Ramos (cell line): ENCODE measurements around the gene RASA3.
"Not testable (repeated sequence)": the region's sequence is repeated elsewhere in the genome, so short reads cannot be mapped to it uniquely, and the experiment has no call there.

Experiments used
- in situ Hi-C: fragments of 300-500 bp; cut with MboI; formaldehyde crosslinking; loops from one replicate; pipeline ENCODE4 v1.14.3; 2022; ENCODE audit warnings: low sequenced_read_pairs; ENCODE audit not compliant: unreplicated experiment

Gene RASA3

DNA sequence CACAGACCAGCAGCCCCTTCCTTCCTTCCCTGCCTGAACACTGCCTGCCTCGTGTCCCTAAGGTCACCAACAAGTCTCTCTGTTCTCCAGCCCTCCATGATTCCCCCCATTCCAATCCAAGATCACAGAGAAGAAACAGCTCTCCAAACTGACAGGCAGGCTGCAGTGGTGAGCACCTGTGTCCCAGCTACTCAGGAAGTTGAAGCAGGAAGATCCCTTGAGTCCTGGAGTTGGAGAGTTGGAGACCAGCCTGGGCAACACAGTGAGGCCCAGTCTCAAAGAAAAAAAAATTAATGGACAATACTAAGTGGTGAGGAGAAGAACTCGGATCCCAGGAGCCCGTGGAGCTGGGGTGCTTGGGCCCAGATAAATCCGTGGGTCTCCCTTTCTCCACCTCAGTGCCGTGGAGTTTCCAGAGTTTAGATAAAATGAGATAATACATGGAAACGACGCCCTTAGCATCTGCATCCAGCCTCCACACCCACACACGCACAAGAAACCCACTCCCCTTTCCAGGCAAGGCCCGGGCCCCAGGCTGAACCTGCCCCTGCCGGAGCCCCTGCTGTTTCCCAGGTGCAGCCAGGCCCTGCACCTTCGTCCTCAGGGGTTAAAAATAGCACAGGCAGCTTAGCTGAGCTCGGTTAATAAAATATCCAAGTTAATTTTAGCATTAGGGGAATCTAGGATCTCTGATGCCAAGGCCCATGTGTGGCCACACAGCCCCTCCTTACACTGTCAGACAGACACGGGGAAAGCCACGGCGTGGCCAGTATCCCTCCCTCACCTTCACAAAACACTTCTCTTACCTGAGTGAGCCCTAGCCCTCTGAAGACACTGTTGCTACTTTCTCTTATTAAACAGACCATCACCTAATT lies 4.7 kb downstream of the RASA3 start:
- in situ Hi-C loops = no loop called here

DNA sequence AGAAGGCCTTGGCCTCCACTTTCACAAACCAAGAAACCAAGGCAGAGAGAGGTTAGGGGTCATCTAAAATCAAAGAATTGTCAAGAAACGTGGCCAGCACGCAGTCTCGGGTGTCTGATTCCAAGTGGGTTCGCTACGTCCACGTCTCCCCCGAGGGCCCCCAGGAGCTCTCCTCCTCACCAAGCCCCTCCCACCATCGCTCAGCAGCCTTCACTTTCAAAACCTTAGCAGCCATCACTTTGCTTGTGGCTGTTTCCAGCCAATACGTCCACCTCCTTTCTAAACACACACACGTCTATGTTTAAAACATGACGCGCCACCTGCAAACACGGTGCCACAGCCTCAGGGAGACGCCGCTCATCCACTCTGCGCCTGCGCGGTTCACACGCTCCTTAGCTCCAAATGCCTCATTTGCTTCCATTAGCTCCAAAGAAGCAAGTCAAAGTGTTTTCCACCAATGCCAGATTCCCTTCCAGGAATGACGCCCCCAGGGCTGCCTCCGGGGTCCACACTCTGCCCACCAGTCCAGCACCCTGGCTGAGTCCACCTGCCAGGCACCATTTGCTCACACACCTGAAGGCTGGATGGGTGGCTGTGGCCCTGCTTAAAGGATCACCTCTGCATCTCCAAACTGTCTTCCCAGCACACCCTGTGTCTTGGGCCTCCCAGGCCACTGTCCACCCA lies 5.5 kb downstream of the RASA3 start:
- in situ Hi-C loops = no loop called here

DNA sequence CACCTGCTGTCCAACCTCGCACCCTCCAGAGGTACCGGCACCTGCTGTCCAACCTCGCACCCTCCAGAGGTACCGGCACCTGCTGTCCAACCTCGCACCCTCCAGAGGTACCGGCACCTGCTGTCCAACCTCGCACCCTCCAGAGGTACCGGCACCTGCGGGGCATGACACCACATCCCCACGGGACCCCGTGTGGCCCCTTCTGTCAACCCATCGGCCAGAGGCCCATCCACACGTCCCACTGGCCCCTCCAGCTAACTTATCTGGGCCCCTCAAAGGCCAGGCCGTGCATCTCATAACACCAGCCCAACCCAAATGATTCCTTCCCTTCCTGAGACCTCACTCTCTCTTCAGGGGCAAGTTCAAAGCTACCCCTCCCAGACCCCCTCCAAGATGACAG lies 6.3 kb downstream of the RASA3 start:
- in situ Hi-C loops = not testable (repeated sequence)

DNA sequence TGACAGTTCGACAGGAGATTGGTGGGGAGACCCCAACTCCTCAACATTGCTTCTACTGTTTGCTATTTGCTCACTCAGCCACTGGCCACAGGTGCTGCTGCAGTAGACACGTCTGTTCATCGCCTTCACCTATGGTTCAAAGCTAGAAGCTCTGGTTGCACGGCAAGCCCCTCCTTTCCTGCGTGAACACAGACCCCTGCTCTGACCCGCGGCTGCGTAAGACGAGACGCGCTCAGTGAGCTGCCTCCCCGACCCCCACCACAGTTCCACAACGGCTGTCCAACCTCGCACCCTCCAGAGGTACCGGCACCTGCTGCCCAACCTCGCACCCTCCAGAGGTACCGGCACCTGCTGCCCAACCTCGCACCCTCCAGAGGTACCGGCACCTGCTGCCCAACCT lies 6.8 kb downstream of the RASA3 start:
- in situ Hi-C loops = no loop called here

DNA sequence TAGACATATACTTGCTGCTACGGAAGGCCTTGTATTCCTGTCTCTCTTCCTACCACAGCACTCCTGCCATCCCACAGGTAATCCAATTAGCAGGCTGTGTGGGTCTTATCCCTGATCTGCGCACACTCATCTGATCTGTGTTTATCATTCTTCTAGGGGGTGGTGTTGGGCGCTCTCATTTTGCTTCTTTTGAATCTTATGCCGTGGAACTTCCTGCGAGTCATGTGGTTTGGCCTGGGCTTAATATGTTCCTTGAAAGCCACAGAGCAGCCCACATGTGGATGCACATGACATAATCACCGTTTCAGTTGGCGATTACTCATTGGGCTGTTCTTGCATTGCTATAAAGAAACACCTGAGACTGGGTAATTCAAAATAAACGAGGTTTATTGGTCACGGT lies 7.5 kb downstream of the RASA3 start:
- in situ Hi-C loops = no loop called here

DNA sequence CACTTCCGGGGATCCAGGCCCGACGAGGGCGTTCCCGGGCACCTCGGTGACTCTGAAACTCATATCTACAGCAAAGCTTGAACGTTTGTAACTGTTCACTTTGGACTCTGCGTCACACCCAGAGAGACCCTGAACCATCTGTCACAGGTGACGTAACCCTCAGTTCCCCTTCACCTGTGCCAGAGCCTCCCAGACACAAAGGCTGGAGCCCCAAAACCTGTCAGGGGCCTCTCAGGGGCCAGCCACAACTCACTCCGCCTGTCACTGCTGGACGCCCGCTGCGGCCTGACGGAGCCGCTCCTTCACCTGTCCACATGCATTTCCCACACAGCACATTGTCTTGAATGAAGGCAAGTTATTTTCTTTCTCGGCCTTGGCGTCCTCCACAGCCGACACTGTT lies 8.0 kb downstream of the RASA3 start:
- in situ Hi-C loops = no loop called here

DNA sequence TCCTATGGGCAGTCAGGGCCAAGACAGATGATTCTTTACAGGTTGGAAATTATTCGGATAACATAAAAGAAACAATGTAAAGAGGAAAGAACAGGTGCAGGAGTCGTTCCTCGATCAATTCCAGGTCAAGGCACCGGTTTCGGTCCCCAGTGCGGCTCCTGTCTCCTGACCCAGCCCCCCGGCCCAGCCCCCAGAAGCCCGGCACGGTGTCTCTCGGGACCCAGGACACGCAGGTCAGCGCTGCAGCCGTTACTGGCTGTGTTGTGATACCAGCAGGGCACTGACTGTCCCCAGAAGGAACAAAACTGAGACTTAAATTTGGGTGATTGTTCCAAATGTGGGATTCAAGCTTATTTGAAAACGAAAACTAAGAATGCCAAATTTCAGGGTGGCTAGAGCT lies 8.5 kb downstream of the RASA3 start:
- in situ Hi-C loops = no loop called here

DNA sequence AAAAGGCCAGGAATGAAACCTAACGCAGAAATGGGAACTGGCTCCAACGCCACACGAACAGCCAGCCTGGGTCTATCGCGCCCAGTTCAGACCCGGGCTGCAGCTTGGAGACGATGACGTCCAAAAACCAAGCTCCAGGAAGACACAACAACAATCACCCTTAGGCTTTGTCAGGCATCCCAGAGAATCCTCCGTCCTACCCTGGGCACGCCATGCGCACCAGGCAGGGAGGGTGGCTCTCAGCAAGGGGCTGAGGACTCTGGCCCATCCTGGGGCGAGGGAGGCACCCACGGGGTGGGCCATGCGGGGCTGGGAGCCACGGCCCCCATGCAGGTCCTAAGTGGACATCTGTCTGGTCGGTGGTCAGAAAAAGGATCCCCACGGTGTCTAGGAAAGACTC lies 9.0 kb downstream of the RASA3 start:
- in situ Hi-C loops = no loop called here

DNA sequence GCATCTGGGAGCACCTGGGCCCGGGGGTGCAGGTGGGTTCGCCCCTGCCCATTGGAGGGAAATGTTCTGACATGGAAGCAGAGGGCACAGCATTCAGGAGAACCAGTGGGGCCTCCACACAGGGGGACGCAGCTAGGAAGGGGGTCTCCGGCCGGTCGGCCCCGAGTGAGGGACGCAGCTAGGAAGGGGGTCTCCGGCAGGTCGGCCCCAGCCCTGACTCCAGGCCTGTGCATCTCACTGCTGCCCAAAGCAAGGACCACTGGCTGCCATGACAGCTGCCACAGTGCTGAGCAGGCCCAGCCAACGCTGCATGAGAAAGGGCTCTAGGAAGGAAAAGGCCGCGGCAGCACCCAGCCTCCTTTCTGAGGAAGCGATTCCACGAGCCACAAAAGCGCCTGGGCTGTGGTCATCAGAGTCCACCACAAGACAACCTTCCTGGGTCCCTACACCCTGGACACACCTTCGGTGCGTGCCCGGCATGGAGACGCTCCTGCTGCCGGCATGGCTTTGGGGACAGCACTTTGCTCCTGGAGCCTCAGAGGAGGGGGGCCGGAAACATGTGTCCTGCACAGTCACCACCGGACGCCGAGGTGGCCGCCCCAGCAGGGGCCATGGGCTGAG lies 9.7 kb downstream of the RASA3 start:
- in situ Hi-C loops = no loop called here

DNA sequence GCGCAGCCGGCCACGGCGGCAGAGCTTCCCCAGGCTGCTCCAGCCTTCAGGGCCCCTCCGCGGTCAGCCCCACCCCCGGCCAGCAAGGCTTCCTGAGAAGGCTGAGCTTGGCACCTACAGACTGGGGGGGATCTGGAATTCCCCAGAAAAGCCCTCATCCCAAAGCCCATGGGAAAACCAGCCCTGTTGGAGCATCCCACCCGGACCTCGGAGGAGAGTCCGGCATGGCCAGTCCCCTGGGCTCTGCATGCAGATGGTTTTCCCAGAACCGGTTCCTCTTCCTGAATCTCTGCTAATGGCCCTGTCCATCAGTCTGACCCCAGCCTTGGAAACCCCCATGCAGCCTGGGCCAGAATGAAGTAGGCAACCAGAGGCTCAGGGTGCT lies 10.3 kb downstream of the RASA3 start:
- in situ Hi-C loops = no loop called here

DNA sequence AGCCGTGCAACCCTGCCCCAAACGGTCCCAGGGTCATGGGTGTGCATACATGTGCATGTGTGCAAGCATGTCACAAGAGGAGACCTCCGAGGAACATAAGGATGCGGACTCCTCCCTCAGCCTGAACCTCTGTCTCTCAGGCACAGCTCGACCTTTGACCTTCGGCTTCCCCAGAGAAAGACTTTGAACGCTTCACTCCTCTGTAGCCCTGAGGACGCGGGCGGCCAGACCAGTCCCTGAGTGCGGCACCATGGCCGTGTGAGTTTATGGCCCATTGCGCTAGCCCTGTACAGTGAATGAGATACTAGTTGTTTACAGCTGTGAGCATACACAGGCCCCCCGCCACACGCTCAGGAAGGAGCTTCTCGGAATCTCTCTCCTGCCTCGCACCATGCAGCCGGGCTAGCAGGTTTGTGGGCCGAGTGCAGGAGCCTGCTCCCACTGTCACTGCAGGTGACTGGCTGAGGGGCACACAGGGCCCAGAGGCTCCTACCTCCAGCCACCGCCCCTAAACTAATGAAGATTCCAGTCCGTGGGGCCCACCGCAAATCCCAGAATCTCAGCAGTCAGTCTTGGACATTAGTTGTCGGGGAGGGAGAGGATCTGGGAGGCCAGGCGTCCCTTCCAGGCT lies 10.8 kb downstream of the RASA3 start:
- in situ Hi-C loops = no loop called here

DNA sequence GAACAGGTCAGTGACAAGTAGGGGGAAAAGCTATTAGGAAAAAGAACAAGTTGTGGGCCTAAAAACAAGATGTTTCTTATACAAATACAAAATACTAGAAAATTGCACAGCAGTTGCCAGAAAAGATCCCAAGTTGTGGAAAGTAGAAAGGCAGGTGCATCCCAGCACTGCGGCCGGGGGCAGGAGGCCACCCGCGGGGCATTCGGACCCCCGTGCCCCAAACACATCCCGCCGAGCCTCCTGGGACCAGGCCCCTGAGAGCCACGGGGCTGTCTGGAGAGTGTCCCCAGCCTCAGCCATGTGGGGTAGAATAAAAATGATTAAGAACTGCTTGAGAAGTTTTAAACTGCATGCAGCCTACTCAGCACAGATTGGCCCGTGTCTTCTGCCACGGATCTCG lies 11.4 kb downstream of the RASA3 start:
- in situ Hi-C loops = no loop called here

DNA sequence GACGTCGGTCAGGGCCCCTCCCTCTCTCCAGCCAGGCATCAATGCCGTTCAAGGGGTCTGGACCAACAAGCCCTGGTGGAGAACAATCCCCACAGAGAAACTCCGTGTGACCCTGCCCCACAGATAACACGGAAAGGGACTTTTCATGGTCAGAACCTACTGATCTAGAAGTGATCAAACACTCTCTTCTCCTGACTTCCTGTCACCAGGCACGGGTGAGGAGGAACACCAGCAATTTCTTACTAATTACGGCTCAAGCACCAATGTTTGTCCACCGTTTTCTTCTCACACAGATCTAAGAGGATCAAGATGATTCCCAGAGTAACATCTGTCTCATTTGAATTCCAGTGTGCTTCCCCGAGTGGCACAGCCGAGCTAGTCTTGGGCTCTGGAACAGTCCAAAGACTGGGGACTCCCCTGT lies 11.8 kb downstream of the RASA3 start:
- in situ Hi-C loops = no loop called here

DNA sequence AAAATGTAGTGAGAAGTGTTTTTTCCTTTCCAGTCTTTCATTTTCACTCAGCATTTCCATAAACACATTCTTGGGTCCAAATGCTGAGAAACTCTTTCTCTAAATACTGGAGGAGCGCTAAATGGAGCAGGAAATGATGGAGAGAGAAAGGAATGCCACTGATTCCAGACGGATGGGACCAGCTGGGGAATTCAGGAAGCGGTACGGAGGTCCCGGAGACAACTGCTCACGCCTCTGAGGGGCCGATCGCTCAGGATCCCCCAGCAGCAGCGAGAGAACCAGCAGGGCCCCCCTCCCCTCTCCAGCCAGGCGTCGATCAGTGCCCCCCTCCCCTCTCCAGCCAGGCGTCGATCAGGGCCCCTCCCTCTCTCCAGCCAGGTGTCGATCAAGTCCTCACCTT lies 13.2 kb downstream of the RASA3 start:
- in situ Hi-C loops = no loop called here

DNA sequence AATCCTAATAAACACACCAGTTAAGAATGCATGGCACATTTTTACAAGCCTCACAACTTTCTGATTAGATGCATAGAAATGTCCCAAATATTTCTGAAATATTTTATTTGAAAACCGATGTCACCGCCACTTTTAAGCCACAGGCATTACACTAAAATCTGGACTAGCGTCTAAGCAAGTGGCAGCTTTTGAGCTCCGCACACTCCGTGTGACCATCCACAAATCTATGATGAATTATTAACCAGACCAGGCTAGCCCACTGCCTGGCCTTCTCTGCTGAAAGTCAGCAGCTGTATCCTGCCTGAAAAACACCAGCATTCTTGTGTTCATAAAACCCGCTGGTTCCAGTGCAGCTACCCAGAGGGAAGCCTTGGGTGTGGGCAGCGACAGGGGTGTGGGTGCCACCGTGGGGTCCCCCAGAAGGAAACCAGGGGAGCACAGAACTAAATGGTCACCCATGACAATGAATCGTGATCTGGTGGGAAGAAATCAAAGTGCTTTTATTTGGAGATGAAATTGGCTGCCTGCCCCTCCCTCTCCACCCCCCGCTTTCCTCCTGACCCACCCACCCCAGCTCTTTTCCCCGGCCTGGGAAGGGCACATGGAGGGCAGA lies 13.8 kb downstream of the RASA3 start:
- in situ Hi-C loops = no loop called here

DNA sequence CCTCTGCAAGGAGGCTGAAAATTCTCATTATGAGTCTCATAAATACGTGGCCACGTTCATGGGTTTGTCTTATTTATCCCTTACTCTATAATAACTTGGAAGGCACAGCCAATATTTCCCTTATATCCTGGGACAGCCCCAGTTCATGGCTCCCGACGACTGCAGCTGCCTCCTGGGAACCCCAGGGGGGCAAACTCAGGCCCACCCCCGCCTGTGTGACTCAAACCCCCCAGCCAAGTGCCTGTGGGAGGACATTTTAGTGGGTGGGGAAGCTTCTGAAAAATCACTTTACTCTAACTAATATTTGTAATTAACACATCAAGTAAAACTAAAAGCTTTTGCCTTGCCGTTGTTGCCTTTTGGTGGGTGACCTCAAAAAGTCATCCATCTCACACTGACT lies 14.3 kb downstream of the RASA3 start:
- in situ Hi-C loops = no loop called here

DNA sequence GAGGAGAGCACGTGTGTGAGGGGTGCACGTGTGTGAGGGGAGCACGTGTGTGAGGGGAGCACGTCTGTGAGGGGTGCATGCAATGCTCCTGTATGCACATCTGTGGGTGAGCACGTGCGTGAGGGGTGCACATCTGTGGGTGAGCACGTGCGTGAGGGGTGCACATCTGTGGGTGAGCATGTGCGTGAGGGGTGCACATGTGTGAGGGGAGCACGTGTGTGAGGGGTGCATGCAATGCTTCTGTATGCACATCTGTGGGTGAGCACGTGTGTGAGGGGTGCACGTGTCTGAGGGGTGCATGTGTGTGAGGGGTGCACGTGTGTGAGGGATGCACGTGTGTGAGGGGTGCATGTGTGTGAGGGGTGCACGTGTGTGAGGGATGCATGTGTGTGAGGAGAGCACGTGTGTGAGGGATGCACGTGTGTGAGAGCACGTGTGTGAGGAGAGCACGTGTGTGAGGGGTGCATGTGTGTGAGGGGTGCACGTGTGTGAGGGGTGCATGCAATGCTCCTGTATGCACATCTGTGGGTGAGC lies 15.0 kb downstream of the RASA3 start:
- in situ Hi-C loops = not testable (repeated sequence)

DNA sequence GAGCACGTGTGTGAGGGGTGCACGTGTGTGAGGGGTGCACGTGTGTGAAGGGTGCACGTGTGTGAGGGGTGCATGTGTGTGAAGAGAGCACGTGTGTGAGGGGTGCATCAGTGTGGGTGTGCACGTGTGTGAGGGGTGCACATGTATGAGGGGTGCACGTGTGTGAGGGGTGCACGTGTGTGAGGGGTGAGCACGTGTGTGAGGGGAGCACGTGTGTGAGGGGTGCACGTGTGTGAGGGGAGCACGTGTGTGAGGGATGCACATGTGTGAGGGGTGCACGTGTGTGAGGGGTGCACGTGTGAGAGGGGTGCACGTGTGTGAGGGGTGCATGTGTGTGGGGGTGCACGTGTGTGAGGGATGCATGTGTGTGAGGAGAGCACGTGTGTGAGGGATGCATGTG lies 15.7 kb downstream of the RASA3 start:
- in situ Hi-C loops = no loop called here

DNA sequence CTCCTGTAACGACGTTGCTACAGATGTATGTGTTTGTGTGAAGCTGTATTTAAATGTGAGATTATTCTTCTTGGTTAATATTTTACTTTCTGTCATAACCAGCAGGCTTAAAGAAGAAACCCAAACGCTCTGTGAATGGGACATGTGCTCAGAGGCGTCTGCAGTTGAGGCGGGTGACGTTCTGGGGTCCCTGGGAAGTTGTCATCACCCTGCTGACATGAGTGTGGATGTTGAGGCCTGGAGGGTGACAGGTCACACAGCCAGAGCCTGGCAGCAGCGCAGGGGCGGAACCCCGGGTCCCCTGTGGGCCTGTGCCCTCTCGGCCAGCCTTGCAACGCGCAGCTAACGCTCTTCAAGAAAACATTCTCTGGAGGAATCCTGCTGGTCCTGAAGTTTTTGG lies 16.6 kb downstream of the RASA3 start:
- in situ Hi-C loops = no loop called here

DNA sequence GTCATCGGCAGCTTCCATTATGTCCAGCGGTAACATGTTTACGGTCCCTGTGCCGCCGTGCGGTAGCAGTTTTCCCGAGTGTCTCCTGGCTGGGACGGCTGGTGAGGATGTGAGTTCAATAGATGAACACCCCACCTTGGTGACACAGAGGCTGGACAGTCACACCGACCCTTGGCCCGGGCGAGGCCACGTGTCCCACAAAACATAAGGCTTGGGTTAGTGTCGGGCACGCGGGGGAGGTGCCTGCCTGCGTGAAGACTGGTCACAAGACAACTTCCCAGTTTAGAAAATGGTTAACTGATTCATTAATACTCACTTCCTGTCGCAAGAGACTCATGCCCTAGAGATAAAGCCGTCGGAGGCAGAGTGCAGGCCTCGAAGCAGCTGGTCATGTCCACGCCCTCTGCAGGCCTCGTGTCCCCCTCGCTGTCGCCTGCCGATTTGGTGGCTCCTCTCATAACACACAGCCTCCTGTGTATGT lies 17.2 kb downstream of the RASA3 start:
- in situ Hi-C loops = no loop called here
